MM.1S (cell line): ENCODE measurements around the gene PRKCB.

ENCODE experiments used
- CTCF ChIP-seq: fragments of 300-600 bp; sonication (generic); IDR thresholded peaks from 2 replicates; pipeline ENCODE4 v1.5.1; 2016; ENCODE audit warnings: antibody characterized with exemption, low read length, mixed read lengths
- EZH2 ChIP-seq: fragments of 300-600 bp; sonication (generic); optimal IDR thresholded peaks from 2 replicates; pipeline ENCODE3; 2017; ENCODE audit warnings: low read depth, mild to moderate bottlenecking, antibody characterized with exemption, low read length, mixed read lengths
- EZH2phosphoT487 ChIP-seq: fragments of 300-600 bp; sonication (generic); IDR thresholded peaks from 2 replicates; pipeline ENCODE4 v1.6.1; 2018; ENCODE audit warnings: antibody characterized with exemption, low read length

DNA sequence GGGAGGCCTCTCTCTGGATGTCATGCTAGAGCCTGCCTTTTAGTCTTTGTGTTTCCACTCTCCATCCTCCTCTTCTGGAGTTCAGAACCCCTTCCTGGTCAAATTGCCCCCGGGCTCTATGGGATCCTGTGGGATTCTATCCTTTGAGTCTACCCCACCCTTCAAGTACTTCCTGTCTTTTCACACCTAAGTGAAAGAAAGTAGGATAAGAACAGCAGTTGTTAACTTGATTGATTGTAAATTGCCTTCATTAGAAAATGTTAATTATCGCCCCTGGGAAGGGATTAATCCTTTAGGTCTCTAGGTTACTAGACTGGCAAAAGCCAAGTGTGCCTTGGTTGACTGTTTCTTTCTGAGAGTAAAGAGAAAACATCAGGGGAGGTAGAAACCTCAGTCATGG is 30.1 kb downstream of the PRKCB start:
- TF ChIP-seq CTCF: no peak
- TF ChIP-seq EZH2: no peak
- no peak for TF ChIP-seq EZH2phosphoT487
